GM18505 (cell line): ENCODE data around the gene CHST10.
"Not testable (repeated sequence)": the region's sequence is repeated elsewhere in the genome, so short reads cannot be mapped to it uniquely, and the experiment has no call there.

ENCODE experiments used
- ATAC-seq: cut with Tn5 transposase; IDR thresholded peaks from one replicate; pipeline ENCODE4 v1.9.1; 2021; ENCODE audit not compliant: unreplicated experiment
- POLR2A ChIP-seq: IDR thresholded peaks from 4 replicates; pipeline ENCODE4 v1.6.1; 2011; ENCODE audit warnings: borderline replicate concordance; ENCODE audit not compliant: insufficient read depth, insufficient read length; ENCODE audit errors: extremely low read depth

CHST10 gene

GRCh38 chr2:100365434-100365833, 52.0 kb downstream of the CHST10 start:
- no peak for TF ChIP-seq POLR2A
- no peak for ATAC-seq

- ATAC-seq = not testable (repeated sequence)
These were observed 55.2 kb downstream of the CHST10 start for GRCh38 chr2:100362269-100362668.

- TF ChIP-seq POLR2A = no peak
- no peak for ATAC-seq
These were observed 57.9 kb downstream of the CHST10 start for GRCh38 chr2:100359576-100359975.

- no peak for TF ChIP-seq POLR2A
- no peak for ATAC-seq
These were observed 58.9 kb downstream of the CHST10 start for GRCh38 chr2:100358554-100358953.

- no peak for ATAC-seq
- TF ChIP-seq POLR2A = no peak
These were observed 64.9 kb downstream of the CHST10 start for GRCh38 chr2:100352521-100352920.

GRCh38 chr2:100350661-100351185, 66.7 kb downstream of the CHST10 start:
- no peak for ATAC-seq
- no peak for TF ChIP-seq POLR2A

- not testable (repeated sequence) for ATAC-seq
These were observed 72.3 kb downstream of the CHST10 start for GRCh38 chr2:100345144-100345543.

- no peak for TF ChIP-seq POLR2A
- no peak for ATAC-seq
These were observed 73.0 kb downstream of the CHST10 start for GRCh38 chr2:100344433-100344832.

GRCh38 chr2:100342466-100342865, 75.0 kb downstream of the CHST10 start:
- not testable (repeated sequence) for ATAC-seq
